SK-N-MC (cell line): ENCODE measurements around the gene NFATC3.

ENCODE experiments used
- EZH2 ChIP-seq: fragments of 200-600 bp; sonication (generic); IDR thresholded peaks from one replicate; pipeline ENCODE4 v1.6.1; 2017; ENCODE audit warnings: antibody characterized with exemption
- POLR2AphosphoS5 ChIP-seq: IDR thresholded peaks from 2 replicates; pipeline ENCODE4 v1.6.1; 2012; ENCODE audit warnings: mild to moderate bottlenecking, low read depth, low read length, borderline replicate concordance

GRCh38 chr16:68069511-68070248 lies 15.5 kb upstream of the NFATC3 start:
- TF ChIP-seq EZH2 (no peak), POLR2AphosphoS5 (no peak)
